HG03520 (cell line): ENCODE results near the gene XPOT.

Experiments
- ATAC-seq: cut with Tn5 transposase; IDR thresholded peaks from one replicate; pipeline ENCODE4 v1.9.1; 2021; ENCODE audit warnings: mild to moderate bottlenecking, moderate library complexity; ENCODE audit not compliant: unreplicated experiment

The XPOT gene

GRCh38 chr12:64461634-64462414, 57.6 kb downstream of the XPOT start:
- ATAC-seq = no peak

DNA sequence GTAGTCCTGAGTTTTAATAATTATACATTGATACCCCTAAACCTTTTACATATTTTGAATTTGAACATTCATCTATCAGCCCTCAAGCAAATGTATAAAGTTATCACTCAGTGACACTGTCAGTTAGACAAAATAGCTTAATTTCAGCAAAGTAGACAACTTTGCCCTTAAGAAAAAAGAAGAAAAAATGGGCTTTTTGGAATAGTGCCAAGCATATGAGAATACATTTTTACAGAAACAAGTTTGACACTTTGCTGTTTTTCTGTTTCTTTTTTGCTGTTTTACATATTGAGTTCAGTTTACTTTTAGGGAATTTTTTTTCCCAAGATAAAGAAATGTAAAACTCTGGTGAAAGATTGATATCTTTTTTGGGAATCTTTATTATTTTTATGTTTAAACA, 62.0 kb downstream of the XPOT start:
- no peak for ATAC-seq

DNA sequence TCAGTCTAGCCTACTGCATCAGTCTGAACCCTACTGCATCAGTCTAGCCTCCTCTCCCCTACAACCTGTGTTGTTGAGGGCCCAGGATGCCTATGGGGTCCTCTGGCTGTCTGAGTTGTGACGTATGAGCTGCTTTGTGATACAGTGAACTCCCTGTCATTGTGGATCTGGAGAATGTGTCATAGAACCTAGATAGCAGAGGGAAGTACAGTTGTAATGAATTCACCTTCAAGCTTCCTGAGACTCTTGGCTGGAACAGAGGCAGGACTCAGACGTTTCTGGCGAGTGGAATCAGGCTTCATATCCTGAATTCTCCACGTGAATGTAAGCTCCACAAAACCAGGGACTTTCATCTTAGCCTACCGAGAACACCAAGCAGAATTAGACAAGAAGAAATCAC, 64.8 kb downstream of the XPOT start:
- ATAC-seq = no peak

GRCh38 chr12:64469455-64470142, 65.4 kb downstream of the XPOT start:
- ATAC-seq = no peak

GRCh38 chr12:64470495-64470894, 66.3 kb downstream of the XPOT start:
- no peak for ATAC-seq

DNA sequence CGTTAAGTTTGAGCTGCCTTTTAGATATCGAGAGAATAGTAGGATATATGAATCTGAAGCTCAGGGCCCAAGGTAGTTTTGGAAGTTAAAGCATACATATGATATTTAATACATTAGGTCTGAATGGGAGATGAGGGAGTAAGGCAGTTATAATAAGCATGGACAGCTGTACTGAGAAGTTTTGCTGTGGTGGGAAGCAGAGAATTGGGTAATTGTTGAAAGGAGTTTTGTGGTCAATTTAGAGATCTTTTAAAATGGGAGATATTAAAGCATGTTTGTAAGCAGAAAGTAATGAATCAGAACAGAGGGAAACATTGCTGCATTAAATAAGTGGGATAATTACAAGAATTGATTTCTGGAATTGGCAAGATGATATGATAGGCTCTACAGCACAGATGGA, 69.0 kb downstream of the XPOT start:
- ATAC-seq = no peak

GRCh38 chr12:64475518-64475917, 71.3 kb downstream of the XPOT start:
- ATAC-seq = no peak

- ATAC-seq = no peak
Observed at GRCh38 chr12:64476844-64477243, 72.7 kb downstream of the XPOT start.

GRCh38 chr12:64478661-64479060, 74.5 kb downstream of the XPOT start:
- ATAC-seq = no peak

DNA sequence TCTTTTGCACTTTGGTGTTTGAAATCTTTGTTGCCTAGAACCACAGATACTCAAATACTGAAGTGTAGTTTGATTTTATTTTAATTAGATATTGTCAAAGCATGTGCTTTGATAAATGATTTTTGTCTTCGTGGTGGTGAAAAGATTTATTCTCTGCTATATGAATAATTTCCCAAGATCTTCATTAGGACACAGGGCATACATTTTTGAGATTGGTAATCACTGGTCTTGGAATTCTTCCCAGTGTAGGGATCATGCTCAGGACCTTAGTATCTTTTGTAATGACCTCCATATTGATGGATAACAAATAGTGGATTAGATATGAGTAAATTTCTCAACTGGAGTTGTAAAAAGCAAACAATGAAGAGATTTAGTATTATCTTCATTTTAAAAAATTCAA, 76.0 kb downstream of the XPOT start:
- ATAC-seq = no peak

DNA sequence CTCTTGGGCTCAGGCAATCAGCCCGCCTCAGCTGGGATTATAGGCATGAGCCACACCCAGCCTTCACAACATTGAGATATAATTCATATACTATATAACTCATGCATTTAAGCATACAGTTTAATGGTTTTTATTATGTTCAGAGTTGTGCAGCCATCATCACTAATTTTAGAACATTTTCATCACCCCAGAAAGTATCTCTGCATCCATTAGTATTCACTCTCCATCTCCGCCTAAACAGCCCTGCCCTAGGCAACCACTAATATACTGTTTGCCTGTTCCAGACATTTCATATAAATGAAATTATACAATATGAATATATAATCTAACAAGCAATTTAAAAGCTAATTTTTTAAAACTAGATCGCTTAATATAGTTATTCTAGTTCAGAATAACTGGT, 82.5 kb downstream of the XPOT start:
- ATAC-seq = no peak

DNA sequence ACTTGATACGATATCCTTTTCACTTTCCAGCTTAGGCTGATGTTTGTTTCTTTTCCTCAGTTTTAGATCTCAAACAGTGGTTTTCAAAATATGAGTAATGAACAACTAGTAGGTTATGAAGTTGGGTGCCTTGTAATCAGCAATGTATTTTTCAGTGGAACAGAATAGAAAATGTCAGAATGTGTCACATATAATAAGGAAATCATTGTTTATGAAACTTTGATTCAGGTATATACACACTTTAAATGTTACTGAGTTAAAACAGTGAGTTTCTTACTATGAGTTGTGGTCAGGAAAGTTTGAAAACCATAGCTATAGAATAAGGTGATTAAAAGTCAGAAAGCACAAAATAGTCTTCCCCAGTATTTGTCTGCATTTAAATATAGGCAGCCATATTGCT, 87.5 kb downstream of the XPOT start:
- ATAC-seq = no peak

- ATAC-seq = no peak
Observed at GRCh38 chr12:64493513-64493912, 89.3 kb downstream of the XPOT start.

- no peak for ATAC-seq
Observed at GRCh38 chr12:64494998-64495729, 91.0 kb downstream of the XPOT start.

DNA sequence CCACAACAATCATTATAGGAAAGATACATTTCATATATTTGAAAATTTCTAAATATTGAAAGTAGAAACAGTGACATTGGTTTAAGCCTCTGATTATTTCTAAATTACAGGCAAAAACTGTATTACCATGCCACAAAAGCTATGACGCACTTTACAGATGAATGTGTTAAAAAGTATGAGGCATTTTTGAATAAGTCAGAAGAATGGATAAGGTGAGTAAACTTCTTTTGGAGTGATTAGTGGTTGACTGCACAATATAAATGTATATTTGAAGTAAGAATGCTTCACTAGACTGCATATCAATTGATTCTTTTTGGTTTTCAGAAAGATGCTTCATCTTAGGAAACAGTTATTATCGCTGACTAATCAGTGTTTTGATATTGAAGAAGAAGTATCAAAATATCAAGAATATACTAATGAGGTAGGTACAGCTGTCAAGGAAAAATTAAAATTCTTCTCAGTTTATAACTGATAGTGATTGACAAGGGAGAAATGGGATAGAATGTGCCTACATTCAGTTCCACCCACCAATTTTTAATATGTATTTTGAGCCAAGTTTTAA, 92.7 kb downstream of the XPOT start:
- ATAC-seq = no peak

- no peak for ATAC-seq
Observed at GRCh38 chr12:64497484-64497883, 93.3 kb downstream of the XPOT start.

DNA sequence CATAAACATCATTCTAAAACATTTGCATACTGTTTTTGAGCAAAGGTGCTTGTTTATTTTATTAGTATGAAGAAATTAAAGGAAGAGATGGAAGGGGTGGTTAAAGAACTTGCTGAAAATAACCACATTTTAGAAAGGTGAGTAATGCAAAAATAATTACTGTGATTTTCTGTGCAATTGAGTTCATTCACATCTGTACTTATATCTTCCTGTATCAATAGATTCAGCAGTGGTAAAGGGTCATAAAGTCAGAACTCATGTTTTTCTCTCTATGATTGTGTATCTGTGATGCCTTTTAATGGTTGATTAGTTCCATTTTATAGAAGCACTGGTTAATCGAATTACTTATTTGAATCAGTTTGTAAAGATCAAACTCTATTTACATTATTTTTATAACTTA, 93.7 kb downstream of the XPOT start:
- no peak for ATAC-seq

GRCh38 chr12:64500394-64500793, 96.2 kb downstream of the XPOT start:
- no peak for ATAC-seq
